Lower leg skin (tissue), 3 donors: ENCODE data around the gene CARMIL3.

Experiments used
- POLR2A ChIP-seq, 2 donors: fragments of 450-650 bp; IDR thresholded peaks; one replicate each; pipeline ENCODE4 v1.6.1; 2016 to 2017; ENCODE audit warnings: antibody characterized with exemption in 2 of 2, mild to moderate bottlenecking in 1 of 2, moderate library complexity in 1 of 2
- TF ChIP-seq, protein P1 (sequence below), 3 donors: fragments of 450-650 bp; IDR thresholded peaks; one replicate each; pipeline ENCODE4 v1.5.1; 2016; ENCODE audit warnings: antibody characterized with exemption in 3 of 3, mild to moderate bottlenecking in 3 of 3, moderate library complexity in 2 of 3

DNA sequence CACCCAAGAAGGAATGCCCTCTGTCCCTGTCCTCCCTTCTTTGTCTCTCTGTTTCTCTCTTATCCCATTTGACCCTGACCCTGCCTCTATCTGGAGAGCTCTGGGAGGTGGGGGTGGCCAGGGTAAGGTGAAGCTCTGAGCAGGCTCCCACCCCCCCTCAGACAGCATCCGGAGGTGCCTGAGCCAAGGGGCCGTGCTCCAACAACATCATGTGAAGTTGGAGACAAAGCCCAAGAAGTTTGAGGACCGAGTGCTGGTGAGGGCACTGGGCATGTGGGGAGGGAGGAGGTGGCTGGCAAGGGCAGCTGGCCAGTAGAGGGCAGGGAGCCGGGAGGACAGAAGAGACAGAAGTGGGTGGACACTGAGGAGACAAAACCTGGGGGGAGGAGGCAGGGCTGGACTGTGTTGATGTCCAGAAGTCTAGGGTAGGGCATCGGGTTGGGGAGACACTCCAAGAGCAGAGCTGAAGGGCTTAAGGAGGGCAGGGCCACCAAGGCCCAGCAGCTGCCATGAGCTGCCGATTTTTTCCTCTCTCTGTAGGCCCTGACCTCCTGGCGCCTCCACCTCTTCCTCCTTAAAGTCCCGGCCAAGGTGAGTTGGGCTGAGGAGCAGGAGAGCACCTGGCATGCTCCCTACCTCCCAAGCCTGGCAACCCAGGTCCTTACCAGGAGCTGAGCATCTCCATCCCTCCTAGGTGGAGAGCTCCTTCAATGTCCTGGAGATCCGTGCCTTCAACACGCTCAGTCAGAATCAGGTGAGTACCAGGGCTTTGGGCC is 1.9 kb downstream of the CARMIL3 start:
- TF ChIP-seq, protein P1, sequence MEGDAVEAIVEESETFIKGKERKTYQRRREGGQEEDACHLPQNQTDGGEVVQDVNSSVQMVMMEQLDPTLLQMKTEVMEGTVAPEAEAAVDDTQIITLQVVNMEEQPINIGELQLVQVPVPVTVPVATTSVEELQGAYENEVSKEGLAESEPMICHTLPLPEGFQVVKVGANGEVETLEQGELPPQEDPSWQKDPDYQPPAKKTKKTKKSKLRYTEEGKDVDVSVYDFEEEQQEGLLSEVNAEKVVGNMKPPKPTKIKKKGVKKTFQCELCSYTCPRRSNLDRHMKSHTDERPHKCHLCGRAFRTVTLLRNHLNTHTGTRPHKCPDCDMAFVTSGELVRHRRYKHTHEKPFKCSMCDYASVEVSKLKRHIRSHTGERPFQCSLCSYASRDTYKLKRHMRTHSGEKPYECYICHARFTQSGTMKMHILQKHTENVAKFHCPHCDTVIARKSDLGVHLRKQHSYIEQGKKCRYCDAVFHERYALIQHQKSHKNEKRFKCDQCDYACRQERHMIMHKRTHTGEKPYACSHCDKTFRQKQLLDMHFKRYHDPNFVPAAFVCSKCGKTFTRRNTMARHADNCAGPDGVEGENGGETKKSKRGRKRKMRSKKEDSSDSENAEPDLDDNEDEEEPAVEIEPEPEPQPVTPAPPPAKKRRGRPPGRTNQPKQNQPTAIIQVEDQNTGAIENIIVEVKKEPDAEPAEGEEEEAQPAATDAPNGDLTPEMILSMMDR (IDR thresholded peaks at IDR 0.05) = no peak
- no peak for TF ChIP-seq POLR2A (IDR thresholded peaks at IDR 0.05)
